CMK (cell line): Measurements from ENCODE around the gene NR2F1.
A peak's percentile ranks its signal among the peaks of the same experiment; 100 is the strongest.

Experiments used
- DNase-seq: peaks from one replicate; pipeline ENCODE4 v3.0.0-alpha.2; 2010; ENCODE audit warnings: low read depth

The NR2F1 gene

DNA sequence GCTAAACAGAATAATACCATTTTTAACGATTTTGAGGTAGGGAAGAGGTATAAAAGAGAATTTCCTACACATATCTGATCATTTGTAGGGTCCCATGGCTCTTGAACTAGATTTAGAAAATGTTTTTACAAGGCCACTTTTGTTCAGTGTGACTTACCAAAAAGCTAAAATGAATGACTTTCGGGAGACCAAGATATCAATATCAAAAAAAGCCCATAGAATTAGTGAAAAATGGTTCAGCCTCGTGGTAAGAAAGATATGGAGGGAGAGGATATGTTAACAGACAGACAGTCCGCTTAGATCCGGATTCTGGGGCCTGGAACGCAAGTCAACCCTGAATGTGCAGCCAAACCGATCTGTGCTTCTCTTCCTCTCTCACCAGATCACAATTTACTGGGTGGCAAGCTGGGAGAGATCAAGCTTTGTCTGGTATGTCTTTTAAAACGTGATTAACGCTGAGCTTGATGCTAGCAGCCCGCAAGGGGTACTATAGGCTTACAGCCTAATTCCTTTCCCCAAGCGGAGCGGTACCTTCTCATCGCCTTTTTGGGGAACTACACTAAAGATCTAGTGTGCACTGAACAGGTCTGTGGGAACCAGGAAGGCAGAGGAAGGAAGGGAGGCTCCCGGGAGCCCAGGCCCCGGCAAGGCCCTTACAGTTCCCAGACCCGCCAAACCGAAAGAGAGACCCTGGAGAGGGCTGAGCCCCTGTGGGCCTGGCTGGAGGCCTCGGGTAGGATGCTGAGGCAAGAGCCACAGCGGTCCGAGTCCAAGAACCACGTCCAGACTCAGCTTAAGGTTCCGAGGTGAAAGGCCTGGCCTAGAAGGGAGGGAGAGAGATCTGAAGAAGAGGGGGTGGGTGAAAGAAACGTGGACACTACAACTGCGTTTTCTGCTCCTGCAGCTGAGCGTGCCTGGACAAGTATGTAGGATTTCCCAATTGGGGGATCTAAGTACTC, 4.9 kb upstream of the NR2F1 start:
- no peak for DNase-seq

DNA sequence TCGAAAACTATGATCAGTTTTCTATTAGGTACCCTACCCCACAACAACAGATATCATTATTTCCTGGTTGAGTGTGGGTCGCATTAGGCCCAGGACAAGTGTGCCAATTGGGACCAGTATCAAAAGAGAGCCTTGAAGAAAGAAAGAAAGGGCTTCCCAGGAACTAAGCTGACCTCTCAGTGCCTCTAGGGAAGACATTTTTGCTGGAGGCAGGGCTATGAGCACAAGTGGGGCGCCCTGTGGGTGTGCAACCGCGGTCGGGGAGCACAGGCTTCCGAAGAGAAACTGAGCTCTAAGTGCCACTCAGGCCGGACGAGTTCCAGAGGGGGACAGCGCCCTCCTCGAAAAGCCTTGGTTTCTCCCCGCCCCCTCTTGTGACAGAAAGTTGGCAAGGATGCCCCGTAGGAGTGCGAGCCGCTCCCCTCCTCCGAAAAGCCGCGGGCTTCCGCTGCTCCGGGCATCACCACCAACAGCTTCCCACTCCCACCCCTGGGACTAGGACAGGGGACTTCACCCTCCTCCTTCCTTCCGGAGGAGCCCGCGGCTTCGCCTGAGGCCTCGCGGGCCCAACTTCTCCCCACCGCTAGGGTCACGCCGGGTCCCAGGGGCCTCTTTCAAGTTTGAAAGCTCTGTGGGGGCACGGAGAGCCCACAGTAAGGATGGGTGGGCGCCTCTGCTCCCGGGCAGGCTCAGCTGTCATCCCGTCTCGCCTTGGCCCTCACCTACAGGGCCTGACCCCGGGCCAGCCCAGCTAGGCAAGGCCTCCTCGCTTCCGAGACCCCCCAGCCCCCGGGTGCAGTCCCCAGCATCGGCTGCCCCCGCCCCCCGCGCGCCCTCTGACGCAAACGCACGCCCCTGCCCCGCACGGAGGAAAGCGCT, 4.0 kb upstream of the NR2F1 start:
- DNase-seq, result peak; percentile 75

DNA sequence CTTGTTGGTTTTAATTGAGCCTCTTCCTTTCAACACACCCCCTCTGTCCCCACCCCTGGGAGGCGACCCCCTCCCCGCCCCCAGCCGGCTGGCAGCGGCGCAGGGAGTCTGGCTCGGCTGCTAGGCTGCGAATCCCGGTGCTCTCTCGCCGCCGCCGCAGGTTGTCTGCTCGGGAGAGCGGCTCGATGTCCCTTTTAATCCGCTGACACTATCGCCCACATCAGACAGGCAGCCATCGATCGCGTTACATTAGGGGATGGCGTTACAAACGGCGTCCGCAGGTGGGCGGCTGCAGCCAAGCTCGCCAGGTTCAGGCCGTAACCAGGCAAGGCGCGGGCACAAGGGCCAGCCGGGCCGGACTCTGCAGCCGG, 3.3 kb upstream of the NR2F1 start:
- no peak for DNase-seq

DNA sequence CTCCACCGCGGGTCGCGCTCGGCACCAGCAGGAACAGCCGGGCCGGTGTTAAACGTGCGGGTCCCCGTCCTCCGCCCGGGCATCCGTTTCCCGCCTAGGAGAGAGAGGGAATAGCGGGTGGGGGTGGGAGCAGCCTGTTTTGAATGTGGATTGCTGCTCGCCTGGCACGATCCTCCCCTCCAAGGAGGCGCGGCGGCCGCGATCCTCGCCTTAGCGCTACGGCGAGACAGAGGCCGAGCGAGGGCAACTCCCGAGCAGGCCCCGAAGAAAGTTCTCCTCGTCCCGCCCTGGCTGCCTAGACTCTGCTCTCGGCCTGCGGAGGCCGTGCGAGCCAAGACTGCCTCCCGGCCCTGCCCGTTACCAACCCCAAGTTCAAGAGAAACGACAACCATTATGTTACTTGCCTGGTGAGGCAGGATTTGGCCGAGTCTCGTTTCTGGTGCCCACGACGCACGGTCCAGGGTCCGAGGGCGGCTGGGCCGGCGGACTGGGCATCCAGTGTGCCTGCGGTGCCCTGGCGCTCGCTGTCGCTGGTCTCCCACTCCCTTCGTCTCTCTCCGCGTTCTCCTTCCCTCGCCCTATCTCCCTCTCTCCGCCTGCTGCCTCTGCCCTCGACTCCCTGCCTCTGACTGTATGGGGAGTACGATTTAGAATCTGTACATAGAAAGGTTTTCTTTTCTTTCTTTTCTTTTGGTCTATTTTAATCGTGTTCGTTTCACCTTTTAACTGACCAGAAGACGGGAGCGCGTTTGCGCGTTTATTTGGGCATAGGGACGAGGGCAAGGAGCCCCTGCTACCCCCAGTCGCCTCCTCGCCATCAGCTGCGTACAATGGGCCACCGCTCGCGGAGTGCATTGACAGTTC, 2.7 kb upstream of the NR2F1 start:
- no peak for DNase-seq

DNA sequence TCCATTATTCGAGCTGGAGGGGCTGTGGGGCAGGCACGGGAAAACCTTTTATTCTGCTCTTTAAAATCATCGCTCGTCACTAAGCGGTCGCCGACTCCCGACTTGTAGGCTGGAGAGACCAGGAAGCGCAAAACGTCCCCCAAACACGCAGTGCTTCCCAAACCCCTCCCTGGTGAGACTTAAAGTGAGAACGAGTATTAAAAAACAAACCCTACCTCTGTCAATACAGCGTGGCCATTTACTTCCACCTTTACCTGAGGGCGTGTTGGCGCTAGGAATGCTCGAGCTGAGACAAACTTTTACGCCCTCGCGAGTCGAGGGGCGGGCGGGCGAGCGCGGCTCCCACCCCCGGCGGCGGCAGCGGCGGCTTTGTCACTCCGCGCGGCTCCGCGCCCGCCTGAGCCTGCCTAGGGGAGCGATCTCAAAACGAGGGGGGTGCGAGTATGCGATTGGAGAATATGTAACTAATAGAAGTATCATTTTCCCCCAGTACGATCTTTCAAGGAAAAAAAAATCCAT, 2.0 kb upstream of the NR2F1 start, which contains the start of gene NR2F1-AS1:
Gene NR2F1-AS1, minus strand, starts transcription at position 293 of the 519 bp plus-strand sequence.
- no peak for DNase-seq

DNA sequence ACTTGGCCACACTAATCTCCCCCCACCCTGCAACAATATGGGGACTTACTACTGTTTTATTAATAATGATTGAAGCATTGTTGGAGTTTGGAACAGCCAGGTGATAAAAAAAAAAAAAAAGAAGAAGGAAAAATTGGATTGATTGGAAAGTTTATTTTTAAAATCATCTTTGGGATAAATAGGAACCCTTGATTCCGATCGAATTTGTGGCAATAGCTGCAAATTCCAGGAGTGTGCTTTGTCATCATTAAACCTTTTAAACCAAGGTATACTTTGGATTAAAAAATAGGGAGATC, 907 bp upstream of the NR2F1 start:
- DNase-seq, result no peak

DNA sequence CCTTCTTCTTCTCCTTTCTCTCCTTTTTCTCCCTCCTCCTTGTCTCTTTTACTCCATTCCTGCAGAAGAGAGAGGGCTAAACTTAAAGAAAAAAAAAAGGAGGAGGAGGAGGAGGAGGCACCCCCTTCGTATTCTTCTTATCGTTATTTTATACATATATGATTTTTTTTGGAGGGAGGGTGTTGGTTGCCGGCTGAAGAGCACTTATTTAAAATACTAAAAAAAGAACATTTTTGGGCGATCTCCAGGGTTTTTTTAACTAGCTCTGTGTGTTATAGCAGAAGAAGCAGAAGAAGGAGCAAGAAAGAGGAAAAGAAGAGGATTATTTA, 381 bp downstream of the NR2F1 start:
- DNase-seq, result no peak

DNA sequence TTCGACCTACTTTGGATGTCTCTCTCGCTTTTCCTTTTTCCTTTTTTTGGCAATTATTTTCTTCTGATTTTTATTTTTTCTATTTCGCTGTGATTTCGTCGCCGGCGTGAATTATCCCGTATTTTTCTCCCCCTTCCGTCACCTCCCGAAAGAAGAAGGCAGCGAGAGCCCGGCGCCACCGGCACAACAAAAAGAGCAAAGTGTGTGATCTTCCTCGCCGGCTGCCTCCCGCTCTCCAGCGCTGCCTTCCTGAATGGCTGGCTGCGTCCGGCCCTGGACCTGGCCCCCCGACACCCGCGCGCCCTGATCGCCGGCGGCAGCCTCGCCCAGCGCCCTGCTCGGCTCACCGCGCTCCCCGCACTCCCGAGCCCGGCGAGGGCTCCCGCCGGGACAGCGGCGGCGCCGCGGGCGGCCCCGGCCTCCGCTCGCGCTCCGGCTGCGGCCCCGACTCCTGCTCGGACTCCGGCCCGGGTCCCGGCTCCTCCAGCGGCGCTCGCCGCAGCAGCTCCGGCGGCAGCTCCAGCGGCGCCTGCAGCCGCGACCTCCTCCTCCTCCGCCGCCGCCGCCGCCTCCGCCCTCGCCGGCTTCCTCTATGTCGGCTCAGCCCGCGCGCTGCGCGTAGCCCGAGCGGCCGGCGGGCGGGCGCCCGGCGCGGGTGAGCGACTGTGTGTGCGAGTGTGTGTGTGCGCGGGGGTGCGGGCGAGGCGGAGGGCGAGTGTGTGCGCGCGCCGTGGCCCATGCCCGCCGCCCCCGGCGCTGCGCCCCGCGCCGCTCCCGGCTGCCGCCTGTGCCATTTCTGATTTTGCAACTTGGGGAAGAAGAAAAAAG, 960 bp downstream of the NR2F1 start:
- DNase-seq, result no peak

DNA sequence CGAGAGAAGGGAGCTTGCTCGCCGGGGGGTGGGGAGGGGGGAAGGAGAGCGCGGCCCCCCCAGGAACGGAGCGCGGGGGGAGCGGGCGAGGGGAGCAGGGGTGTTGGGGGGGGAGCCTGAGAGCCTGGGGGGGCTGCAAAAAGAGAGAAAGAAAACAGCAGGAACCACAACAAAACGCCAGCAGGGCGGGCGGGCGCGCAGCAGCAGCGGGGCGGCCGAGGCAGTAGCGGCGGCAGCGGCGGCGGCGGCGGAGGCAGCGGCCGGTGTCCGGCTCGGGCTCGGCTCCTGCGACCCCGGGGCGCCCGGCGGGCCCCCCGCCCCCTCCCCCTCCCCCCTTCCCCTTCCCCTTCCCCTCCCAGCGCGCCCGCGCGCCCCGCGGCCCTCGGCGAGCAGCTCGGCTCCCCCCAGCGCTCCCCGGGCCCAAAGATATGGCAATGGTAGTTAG, 1.6 kb downstream of the NR2F1 start:
- DNase-seq, result no peak

DNA sequence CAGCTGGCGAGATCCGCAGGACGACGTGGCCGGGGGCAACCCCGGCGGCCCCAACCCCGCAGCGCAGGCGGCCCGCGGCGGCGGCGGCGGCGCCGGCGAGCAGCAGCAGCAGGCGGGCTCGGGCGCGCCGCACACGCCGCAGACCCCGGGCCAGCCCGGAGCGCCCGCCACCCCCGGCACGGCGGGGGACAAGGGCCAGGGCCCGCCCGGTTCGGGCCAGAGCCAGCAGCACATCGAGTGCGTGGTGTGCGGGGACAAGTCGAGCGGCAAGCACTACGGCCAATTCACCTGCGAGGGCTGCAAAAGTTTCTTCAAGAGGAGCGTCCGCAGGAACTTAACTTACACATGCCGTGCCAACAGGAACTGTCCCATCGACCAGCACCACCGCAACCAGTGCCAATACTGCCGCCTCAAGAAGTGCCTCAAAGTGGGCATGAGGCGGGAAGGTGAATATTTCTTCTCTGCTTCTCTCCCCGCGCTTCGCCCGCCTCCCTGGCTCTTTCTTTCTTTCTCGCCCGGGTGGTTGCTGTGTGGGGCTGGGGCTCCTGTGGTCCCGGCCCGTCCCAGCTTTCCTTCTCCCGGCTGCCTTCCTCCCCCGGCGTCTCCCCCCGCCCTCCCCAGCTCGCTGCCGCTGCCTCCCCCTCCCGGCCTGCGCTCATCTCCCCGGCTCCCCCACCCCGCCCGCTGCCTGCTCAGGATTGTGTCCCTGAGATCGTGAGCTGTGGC, 2.2 kb downstream of the NR2F1 start:
- no peak for DNase-seq

DNA sequence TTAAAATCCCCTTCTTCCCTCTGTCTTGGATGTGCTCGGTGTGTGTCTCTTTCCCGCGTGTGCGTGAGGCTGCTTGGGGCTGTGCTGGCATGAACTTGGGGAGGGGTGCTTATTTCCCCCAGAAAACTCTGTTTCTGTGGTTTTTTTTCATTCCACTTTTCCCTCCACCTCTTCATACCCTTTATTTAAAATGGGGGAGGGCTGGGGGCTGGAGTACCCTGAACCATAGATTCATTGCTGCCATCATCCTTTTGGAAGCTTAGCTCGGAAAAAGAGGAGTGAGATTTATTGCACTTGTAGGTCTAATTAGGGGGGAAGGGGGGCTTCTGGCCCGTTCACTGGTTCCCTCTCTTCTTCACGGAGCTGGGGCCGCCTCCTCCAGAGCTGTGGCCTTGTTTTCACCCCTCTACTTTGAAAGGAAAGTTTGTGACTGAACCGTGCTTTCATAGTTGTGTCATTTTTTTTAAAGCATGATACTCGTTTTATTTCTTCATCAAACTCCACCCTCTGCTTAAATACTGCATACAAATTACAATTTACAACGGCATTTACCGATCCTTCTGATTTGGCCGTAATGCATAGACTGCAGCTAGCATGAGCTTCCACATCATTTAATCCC, 2.9 kb downstream of the NR2F1 start:
- DNase-seq, result no peak

DNA sequence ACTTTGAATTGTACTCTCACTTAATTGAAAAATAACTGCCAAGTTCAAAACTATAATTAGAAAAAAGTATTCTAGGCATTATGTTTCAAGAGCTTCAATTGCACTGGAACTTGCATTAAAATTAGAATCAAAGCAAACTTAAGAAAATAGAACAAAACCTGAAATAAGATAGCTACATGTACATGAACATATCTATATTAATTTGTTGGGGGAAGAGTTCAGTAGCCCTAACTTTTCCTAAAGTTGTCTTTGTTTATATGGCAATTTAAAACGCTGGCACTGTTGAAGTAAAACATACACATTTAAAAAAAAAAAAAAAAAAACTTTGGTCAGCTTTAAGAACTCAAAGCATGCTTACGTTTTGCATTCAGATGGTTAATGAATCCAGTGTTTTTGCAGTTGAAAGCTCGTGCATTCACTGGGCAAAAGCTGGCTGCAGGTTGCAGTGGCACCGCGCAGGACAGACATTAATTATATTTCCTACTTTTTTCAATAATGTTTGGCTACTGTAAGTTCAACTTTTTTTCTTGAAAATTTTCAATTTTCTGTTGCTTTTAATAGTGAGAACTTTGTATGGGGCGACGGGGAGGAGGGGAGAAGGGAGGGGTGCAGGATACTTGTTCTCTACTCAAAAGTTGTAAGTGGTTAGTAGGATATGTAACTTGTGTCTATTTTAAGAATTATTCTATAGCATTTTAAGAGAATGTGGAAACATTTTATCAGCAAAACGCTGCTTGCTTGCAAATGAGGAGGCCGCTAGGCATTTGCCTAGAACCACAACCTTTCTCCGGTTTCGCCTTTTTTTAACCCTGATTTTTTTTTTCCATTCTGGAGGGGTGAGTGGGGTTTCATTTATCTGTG, 3.9 kb downstream of the NR2F1 start:
- DNase-seq, result no peak

DNA sequence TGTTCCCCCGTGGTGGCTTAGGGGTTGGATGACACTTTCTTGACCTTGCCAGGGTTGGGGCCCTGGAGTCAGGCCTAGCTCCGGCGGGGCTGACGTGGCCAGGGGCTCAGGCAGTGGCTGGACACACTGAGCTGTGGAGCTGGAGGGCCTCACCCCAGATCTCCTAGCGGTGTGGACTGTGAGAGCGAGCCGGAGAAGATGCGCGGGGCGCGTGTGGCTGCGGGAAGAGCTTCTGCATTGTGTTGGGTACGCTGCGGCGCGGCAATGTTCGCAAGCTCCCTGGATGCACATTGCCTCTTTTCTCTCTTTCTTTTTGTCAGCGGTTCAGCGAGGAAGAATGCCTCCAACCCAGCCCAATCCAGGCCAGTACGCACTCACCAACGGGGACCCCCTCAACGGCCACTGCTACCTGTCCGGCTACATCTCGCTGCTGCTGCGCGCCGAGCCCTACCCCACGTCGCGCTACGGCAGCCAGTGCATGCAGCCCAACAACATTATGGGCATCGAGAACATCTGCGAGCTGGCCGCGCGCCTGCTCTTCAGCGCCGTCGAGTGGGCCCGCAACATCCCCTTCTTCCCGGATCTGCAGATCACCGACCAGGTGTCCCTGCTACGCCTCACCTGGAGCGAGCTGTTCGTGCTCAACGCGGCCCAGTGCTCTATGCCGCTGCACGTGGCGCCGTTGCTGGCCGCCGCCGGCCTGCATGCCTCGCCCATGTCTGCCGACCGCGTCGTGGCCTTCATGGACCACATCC, 4.8 kb downstream of the NR2F1 start:
- no peak for DNase-seq

DNA sequence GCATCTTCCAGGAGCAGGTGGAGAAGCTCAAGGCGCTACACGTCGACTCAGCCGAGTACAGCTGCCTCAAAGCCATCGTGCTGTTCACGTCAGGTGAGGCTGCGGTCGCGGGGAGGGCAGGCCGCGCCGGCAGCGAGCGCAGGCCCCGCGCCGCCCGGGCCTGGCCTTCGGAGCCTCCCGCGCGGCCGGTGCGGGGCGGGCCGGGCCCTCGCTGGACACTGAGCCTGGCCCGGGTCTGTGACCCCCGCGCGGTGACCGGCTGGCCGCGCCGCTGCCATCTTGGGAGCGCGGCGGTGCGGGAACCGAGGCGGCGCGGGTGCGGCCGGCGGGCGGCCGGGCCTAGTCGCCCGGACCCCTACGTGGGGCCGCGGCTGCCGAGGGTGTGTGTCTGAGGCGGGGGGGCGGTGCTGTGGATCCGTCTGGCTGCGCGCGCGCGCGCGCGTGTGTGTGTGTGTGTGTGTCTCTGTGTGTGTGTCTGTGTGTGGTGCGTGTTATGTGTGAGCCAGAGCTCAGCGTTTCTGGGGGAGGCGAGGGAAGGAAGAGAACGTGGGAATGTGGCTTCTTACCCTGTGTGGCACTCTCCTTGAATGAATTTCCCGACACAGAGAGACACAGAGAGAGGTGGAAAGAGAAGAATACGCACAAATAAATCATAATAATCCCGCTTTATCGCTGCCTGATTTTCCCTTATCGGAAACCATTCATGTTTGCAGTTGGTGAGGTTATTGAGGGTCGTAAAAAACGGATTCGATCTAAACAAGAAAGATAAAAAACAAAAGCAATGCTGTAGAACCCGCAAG, 5.5 kb downstream of the NR2F1 start:
- DNase-seq, result no peak

DNA sequence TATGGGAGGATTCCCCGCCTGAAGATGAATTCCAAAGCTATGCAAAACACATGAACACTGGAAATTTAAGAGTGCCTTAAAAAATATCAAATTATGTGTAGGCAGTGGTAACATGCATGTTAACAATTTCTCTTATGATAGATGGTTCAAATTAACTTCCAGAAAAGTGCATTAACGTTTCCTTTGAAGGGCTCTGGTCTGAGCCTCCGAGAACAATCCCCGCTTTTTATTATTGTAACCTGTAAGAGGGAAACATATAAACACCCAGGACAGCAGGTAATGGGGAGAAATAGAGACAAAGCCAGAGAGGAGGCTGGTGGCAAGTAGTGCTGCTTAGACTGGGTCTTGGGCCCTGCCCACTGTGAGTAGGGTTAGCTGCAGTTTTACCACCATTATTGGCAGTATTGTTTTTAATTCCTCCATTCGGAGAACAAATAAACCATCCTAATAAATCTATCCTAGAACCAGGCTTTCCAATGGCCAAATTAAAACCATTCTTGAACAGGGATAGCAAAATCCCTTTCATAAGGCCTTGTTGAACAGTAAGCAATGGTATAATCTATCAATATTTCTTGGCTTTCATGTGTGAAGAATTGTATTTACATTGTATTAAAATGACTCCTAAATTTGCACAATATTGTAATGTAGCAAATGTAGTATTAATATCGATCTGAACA, 6.3 kb downstream of the NR2F1 start:
- no peak for DNase-seq

DNA sequence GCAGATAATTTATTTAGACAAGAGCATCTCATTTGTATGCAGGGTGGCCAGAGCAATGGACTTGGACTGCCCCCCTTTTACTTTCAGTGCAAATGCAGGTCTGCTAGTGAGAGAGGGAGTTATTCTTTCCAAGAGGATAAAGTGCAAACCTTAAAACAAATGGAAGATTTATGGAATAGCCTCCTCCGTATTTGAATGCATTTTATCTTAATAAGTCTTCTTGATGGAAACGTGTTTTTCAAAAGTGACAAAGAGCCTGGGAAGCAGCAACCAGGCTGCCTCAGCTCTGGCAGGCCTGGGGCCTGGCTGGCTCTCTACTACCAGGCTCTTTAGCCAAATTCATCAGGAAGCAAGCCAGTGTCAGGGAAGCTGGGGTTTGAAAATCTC, 6.8 kb downstream of the NR2F1 start:
- DNase-seq, result no peak

DNA sequence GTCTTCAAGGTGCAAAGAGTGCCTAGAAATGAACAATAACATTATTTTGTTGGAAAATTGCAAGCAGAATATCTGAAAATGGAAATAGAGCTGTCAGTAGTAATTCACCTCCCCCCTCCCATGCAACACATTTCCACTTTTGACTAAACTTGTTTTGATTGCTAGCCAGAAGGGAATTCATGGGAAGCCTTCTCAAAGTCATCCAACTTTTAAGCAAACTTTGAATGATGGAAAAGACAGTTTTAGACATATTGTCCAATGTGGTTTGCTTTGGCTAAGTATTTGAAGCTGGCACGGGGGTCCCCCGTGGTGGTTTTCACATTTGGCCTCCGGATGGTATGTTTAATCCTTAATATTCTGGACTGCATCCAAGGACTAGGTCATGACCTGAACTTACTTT, 7.5 kb downstream of the NR2F1 start:
- DNase-seq, result no peak
